T-helper 1 cell treated with Interleukin-12 subunit alpha and Interleukin-12 subunit beta and Interleukin-4 antibody, amounts not matched to agents 30 ng/mL and 1 ng/mL, for 36 hours (primary cell): ENCODE results near the gene PNPLA7. TPM values are rescaled to one million over a fixed set of nuclear protein-coding genes. Genes with fewer than 3 reads are reported as not detected.
"Not testable (repeated sequence)": the region's sequence is repeated elsewhere in the genome, so short reads cannot be mapped to it uniquely, and the experiment has no call there.

Experiments
- intact Hi-C: fragments of 100-400 bp; cut with micrococcal nuclease; formaldehyde crosslinking; loops from one replicate; pipeline ENCODE4 v1.15.1; 2024
- total RNA-seq: library from RNA; stranded (reverse); gene quantifications from 2 replicates; pipeline ENCODE4 v1.2.3, GENCODE V29; 2022

The PNPLA7 gene
- total RNA-seq, 1 donor from 2014 or later = 3.5 TPM

- intact Hi-C loops = no loop called here
Measured at GRCh38 chr9:137482094-137482781, 68.0 kb downstream of the PNPLA7 start.

GRCh38 chr9:137480686-137481683 lies 69.2 kb downstream of the PNPLA7 start:
- intact Hi-C loops = no loop called here

- intact Hi-C loops = no loop called here
Measured at GRCh38 chr9:137479892-137480685, 70.1 kb downstream of the PNPLA7 start.

GRCh38 chr9:137478962-137479861 lies 71.0 kb downstream of the PNPLA7 start:
- intact Hi-C loops = no loop called here

- intact Hi-C loops = no loop called here
Measured at GRCh38 chr9:137478613-137478961, 71.6 kb downstream of the PNPLA7 start.

DNA sequence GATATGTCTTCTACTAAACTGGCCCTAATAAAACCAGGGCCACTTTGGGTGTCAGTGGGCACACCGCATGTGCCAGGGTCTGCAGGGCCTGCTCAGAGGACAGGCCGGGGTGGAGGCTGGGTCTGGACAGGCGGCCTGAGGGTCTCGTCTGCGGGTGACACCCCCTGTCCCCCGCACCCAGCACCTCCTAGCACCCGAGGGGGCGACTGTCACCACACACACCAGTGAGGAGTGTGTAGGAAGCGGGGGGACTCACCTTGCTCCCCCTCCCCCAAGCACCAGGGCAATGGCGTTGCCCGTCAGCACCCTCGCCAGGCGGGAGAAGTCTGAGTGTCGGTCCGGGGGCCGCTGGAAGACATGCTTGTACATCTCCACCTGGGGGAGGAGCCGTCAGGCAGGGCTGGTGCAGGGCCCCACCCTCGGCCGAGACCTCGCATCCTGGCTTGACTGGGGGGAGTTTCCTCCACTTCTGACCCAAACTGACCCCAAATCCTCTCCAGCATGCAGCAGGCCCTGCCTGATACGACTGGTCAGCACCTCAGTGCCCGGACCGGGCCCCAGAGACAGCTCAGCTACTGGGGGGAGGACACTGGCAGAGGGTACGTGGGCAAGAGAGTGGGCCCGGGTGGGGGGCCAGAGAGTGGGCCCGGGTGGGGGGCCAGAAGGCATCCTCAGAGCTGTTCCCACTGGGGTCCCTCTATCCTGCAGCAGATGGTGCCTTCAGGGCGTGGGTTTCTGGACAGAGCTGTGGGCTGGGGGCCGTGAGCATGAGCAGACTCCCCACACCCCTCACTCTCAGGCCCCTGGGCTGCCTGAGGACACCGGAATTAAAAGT lies 72.2 kb downstream of the PNPLA7 start:
- intact Hi-C loops = no loop called here

DNA sequence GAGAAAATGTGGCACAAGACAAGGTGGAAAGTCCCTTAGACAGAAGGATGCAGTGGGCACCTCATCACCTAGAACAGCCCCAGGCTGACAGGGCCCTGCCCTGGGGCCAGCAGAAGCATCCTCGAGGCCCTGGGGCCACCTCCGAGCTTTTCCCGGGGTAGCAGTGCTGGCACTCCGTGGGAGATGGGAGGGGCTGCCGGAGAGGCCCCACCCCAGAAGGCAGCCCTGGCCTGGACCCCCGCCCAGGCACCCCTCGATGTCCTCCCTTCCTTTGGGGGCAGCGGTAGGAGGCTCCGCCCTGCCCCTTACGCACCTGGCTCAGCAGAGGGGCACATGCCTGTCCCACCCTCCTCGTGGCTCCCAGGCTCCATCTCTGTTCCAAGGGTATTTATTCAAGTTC lies 73.3 kb downstream of the PNPLA7 start:
- intact Hi-C loops = no loop called here

- intact Hi-C loops = no loop called here
Measured at GRCh38 chr9:137475666-137476065, 74.5 kb downstream of the PNPLA7 start.

GRCh38 chr9:137474271-137474670 lies 75.9 kb downstream of the PNPLA7 start:
- intact Hi-C loops = no loop called here

DNA sequence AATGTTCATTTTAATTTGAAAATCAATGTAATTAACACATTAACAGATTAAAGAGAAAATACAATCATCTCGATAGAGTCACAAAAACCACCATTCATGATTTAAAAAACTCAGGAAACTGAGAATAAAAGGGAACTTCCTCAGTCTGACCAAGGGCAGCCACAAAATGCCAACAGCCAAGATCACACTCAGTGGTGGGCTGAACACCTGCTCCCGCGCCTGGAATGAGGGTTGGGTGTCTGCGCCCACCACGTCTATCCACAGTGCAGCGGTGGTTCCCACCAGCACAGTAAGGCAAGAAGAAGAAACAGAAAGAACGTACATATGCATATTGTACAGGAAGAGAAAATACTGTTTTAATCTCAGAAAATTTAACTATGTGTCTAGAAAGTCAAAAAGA lies 79.4 kb downstream of the PNPLA7 start:
- intact Hi-C loops = no loop called here

- intact Hi-C loops = no loop called here
Measured at GRCh38 chr9:137467896-137468295, 82.3 kb downstream of the PNPLA7 start.

GRCh38 chr9:137467161-137467581 lies 83.0 kb downstream of the PNPLA7 start:
- intact Hi-C loops = no loop called here

GRCh38 chr9:137466389-137467085 lies 83.7 kb downstream of the PNPLA7 start:
- intact Hi-C loops = not testable (repeated sequence)

DNA sequence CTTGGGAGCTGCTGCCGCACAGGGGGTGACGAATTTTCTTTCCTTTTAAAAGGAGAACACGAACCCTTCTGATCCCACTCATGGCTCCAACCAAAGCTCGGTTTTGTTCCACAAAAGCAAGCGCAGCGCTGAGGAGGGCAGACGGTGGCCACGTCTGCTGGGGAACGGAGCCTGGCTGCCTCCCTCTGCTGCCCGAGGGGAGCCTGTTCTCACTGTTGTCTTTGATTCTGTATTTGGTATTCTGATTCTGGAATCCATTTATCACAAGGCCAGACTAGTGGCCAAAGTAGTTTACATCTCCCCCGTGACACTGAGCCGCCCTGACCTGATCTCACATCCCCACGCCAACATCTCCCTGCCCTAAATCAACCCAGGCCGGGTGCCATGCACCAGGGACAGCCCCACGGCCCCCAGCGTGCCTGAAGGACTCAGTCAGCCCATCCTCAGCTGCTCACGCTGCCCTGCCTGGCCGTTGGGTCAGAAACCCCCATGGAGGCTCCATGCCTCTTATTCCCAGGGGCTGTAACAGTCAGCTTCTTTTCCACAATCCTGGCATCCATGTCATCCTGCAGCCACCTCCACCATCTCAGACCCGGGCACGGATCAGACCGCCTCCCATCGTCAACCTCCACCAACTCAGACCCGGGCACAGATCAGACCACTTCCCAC lies 84.3 kb downstream of the PNPLA7 start:
- intact Hi-C loops = no loop called here

GRCh38 chr9:137465000-137465719 lies 85.0 kb downstream of the PNPLA7 start:
- intact Hi-C loops = no loop called here

GRCh38 chr9:137464291-137464999 lies 85.8 kb downstream of the PNPLA7 start:
- intact Hi-C loops = no loop called here

GRCh38 chr9:137463931-137464290 lies 86.3 kb downstream of the PNPLA7 start:
- intact Hi-C loops = no loop called here
